ENCODE results near the gene GUCA1A. TPM values are rescaled to one million over a fixed set of nuclear protein-coding genes. Genes with fewer than 3 reads are reported as not detected.

The GUCA1A gene
- total RNA-seq, 4 donors from 2014 or later: not detected

DNA sequence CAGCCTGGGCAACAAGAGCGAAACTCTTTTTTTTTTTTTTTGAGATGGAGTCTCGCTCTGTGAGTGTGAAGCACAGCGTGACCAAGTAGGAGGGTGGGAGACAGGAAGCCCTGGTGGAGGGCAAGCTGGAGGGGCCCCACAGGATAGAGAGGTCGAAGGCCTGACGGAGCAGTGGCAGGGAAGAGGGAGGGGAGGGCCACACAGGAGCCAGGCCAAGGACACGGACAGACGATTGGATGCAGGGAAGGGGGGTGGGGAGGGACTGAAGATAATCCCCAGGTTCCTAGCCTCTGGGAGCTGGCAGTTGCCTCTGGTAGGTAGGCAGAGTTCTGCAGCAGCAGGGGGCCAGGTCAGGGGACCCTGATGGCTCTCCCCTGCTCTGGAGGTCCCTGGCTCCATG lies 10.8 kb upstream of the GUCA1A start:
- H3K36me3 ChIP-seq: no peaks in the 10 kb centered on the region
- H3K4me3 ChIP-seq: no peak overlapping the region
- H3K27me3 ChIP-seq: no peaks in the 10 kb centered on the region
- DNase-seq: no peak
- intact Hi-C loops (cut with DNase I; ENCODE audit: low total_unique reads): no loop called here
- H3K9me3 ChIP-seq: no peaks in the 10 kb centered on the region
- ATAC-seq: no peak
- H3K27ac ChIP-seq: no peak overlapping the region
- no peaks in the 10 kb centered on the region for H3K4me1 ChIP-seq
- in situ Hi-C loops (cut with MboI; ENCODE audit: low sequenced_read_pairs in 4 of 4): loop anchor here in 2 of 4 donors (10.0 kb wide), 1 partner anchor 88 kb away; no protein-coding TSS in a partner anchor
- TF ChIP-seq POLR2A (IDR thresholded peaks at IDR 0.05): no peak
- TF ChIP-seq, protein P1, sequence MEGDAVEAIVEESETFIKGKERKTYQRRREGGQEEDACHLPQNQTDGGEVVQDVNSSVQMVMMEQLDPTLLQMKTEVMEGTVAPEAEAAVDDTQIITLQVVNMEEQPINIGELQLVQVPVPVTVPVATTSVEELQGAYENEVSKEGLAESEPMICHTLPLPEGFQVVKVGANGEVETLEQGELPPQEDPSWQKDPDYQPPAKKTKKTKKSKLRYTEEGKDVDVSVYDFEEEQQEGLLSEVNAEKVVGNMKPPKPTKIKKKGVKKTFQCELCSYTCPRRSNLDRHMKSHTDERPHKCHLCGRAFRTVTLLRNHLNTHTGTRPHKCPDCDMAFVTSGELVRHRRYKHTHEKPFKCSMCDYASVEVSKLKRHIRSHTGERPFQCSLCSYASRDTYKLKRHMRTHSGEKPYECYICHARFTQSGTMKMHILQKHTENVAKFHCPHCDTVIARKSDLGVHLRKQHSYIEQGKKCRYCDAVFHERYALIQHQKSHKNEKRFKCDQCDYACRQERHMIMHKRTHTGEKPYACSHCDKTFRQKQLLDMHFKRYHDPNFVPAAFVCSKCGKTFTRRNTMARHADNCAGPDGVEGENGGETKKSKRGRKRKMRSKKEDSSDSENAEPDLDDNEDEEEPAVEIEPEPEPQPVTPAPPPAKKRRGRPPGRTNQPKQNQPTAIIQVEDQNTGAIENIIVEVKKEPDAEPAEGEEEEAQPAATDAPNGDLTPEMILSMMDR (IDR thresholded peaks at IDR 0.05 in 4 of 5, conservative IDR thresholded peaks at IDR 0.05 in 1 of 5): no peak

GRCh38 chr6:42162812-42163211 lies 10.4 kb upstream of the GUCA1A start:
- in situ Hi-C loops (cut with MboI; ENCODE audit: low sequenced_read_pairs in 4 of 4): loop anchor here in 2 of 4 donors (10.0 kb wide), 1 partner anchor 88 kb away; no protein-coding TSS in a partner anchor
- Histone ChIP-seq H3K27ac (no peak overlapping the region), H3K4me1 (no peaks in the 10 kb centered on the region), H3K9me3 (no peaks in the 10 kb centered on the region), H3K36me3 (no peaks in the 10 kb centered on the region), H3K27me3 (no peaks in the 10 kb centered on the region), H3K4me3 (no peak overlapping the region)
- DNase-seq (no peak), ATAC-seq (no peak)
- intact Hi-C loops (cut with DNase I; ENCODE audit: low total_unique reads): no loop called here
- TF ChIP-seq, protein P1 (IDR thresholded peaks at IDR 0.05 in 4 of 5, conservative IDR thresholded peaks at IDR 0.05 in 1 of 5): no peak
- no peak for TF ChIP-seq POLR2A (IDR thresholded peaks at IDR 0.05)

GRCh38 chr6:42163981-42164380 lies 9.2 kb upstream of the GUCA1A start:
- no peaks in the 10 kb centered on the region for H3K9me3 ChIP-seq
- no peak overlapping the region for H3K4me3 ChIP-seq
- no peak for ATAC-seq
- TF ChIP-seq, protein P1 (IDR thresholded peaks at IDR 0.05 in 4 of 5, conservative IDR thresholded peaks at IDR 0.05 in 1 of 5): no peak
- no peak for TF ChIP-seq POLR2A (IDR thresholded peaks at IDR 0.05)
- intact Hi-C loops (cut with DNase I; ENCODE audit: low total_unique reads) (no loop called here), in situ Hi-C loops (cut with MboI; ENCODE audit: low sequenced_read_pairs in 4 of 4) (loop anchor here in 2 of 4 donors (10.0 kb wide), 1 partner anchor 89 kb away; no protein-coding TSS in a partner anchor)
- DNase-seq: no peak
- no peak overlapping the region for H3K27ac ChIP-seq
- no peaks in the 10 kb centered on the region for H3K4me1 ChIP-seq
- H3K36me3 ChIP-seq: no peaks in the 10 kb centered on the region
- H3K27me3 ChIP-seq: no peaks in the 10 kb centered on the region

DNA sequence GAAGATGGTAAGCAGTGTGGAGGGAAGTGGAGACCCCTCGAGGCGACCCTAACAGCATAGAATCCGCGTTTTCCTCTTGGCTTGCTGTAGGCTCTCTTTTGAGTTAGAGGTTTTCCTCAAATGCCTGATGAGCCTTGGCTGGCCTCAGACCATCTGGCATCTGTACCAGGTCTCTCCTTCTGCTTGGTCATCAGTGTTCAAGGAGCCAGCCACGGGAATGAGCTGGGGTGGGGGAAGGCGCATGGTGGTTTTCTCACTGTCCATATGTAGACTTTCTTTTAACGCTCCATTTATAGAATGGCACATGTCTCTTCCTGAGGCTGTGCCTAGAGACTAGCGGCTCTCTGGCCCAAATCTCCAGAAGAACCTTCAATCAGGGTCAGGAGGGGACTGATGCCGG lies 8.1 kb upstream of the GUCA1A start:
- ATAC-seq: no peak
- Histone ChIP-seq H3K36me3 (no peaks in the 10 kb centered on the region), H3K27me3 (no peaks in the 10 kb centered on the region), H3K9me3 (no peaks in the 10 kb centered on the region), H3K27ac (no peak overlapping the region), H3K4me1 (no peaks in the 10 kb centered on the region), H3K4me3 (no peak overlapping the region)
- in situ Hi-C loops (cut with MboI; ENCODE audit: low sequenced_read_pairs in 4 of 4): loop anchor here (5.0 to 10.0 kb wide), 2 partner anchors 88 to 90 kb away; no protein-coding TSS in a partner anchor
- DNase-seq: no peak
- TF ChIP-seq, protein P1 (IDR thresholded peaks at IDR 0.05 in 4 of 5, conservative IDR thresholded peaks at IDR 0.05 in 1 of 5): no peak
- no peak for TF ChIP-seq POLR2A (IDR thresholded peaks at IDR 0.05)
- intact Hi-C loops (cut with DNase I; ENCODE audit: low total_unique reads): no loop called here

All from gastrocnemius medialis (tissue), 4 donors.